A673 (cell line): ENCODE measurements around the gene APOBEC2. TPM values are rescaled to one million over a fixed set of nuclear protein-coding genes. Genes with fewer than 3 reads are reported as not detected.

Experiments
- BruUV-seq: library from RNA; stranded (reverse); fragments of 400-500 nt; replicated peaks from 2 replicates; lab custom pipeline; 2021; lab: Mats Ljungman, UMichigan
- CTCF ChIA-PET: fragments of 300-600 bp; sonication (Branson Sonifier 250); formaldehyde crosslinking; loops from one replicate; lab custom pipeline; 2022; ENCODE audit warnings: antibody characterized with exemption; lab: Charles Lee
- POLR2A ChIA-PET: fragments of 300-600 bp; sonication (Branson Sonifier 250); formaldehyde crosslinking; loops from one replicate; lab custom pipeline; 2022; ENCODE audit warnings: antibody characterized with exemption; ENCODE audit not compliant: low non-redundant PET; lab: Charles Lee
- DNase-seq: peaks from one replicate; pipeline ENCODE4 v3.0.0-alpha.2; 2015; ENCODE audit warnings: low spot score
- H3K27ac ChIP-seq: fragments of 200-600 bp; sonication (generic); 2 replicates; pipeline ENCODE4 v1.5.1; 2016; ENCODE audit warnings: mixed run types, low read depth, mild to moderate bottlenecking, mixed read lengths, antibody characterized with exemption, low read length; ENCODE audit not compliant: poor library complexity, severe bottlenecking
- H3K27me3 ChIP-seq: fragments of 200-600 bp; sonication (generic); replicated peaks from 2 replicates; pipeline ENCODE4 v1.6.1; 2017; ENCODE audit warnings: mixed run types, low read depth, mild to moderate bottlenecking, mixed read lengths, antibody characterized with exemption, low read length; ENCODE audit not compliant: insufficient read depth, poor library complexity
- H3K36me3 ChIP-seq: fragments of 200-600 bp; sonication (generic); 2 replicates; pipeline ENCODE4 v1.6.1; 2016; ENCODE audit warnings: mixed run types, mild to moderate bottlenecking, mixed read lengths, antibody characterized with exemption, low read length; ENCODE audit not compliant: insufficient read depth, poor library complexity, severe bottlenecking
- H3K4me1 ChIP-seq: fragments of 200-600 bp; sonication (generic); 2 replicates; pipeline ENCODE4 v1.6.1; 2017; ENCODE audit warnings: mixed run types, mild to moderate bottlenecking, mixed read lengths, antibody characterized with exemption, low read length; ENCODE audit not compliant: insufficient read depth, poor library complexity, severe bottlenecking
- H3K4me3 ChIP-seq: fragments of 200-600 bp; sonication (generic); 2 replicates; pipeline ENCODE4 v1.5.1; 2016; ENCODE audit warnings: low read depth, mixed run types, mild to moderate bottlenecking, mixed read lengths, low read length; ENCODE audit not compliant: poor library complexity, severe bottlenecking
- H3K9me3 ChIP-seq: fragments of 200-600 bp; sonication (generic); 2 replicates; pipeline ENCODE4 v1.6.1; 2016; ENCODE audit warnings: mixed run types, low read depth, mild to moderate bottlenecking, mixed read lengths, antibody characterized with exemption, low read length; ENCODE audit not compliant: poor library complexity, severe bottlenecking
- CTCF ChIP-seq: fragments of 300-800, 200-600 bp; sonication (generic); conservative IDR thresholded peaks from 2 replicates; pipeline ENCODE4 v1.5.1; 2017; ENCODE audit warnings: low read depth, mild to moderate bottlenecking, antibody characterized with exemption, low read length, moderate library complexity, mixed read lengths
- EZH2 ChIP-seq: fragments of 200-600 bp; sonication (generic); IDR thresholded peaks from 2 replicates; pipeline ENCODE4 v1.6.1; 2017; ENCODE audit warnings: borderline replicate concordance, low read depth, mild to moderate bottlenecking, mixed read lengths, antibody characterized with exemption, low read length; ENCODE audit not compliant: poor library complexity, severe bottlenecking
- intact Hi-C: fragments of 100-400 bp; cut with micrococcal nuclease; formaldehyde crosslinking; loops from one replicate; pipeline ENCODE4 v1.10.0; 2022; ENCODE audit not compliant: unreplicated experiment
- total RNA-seq: library from RNA; stranded (reverse); gene quantifications from 2 replicates; pipeline ENCODE4 v1.2.3, GENCODE V29; 2021

The APOBEC2 gene
- total RNA-seq, 1 experiment from 2014 or later: not detected

GRCh38 chr6:41039060-41039998 is 13.7 kb upstream of the APOBEC2 start, which contains the start of gene UNC5CL:
Gene UNC5CL (minus strand): TSS chr6:41039221. CDS start chr6:41035074, 4,147 bp downstream.
- Histone ChIP-seq H3K27me3 (no peaks in the 10 kb centered on the region), H3K4me1 (no peaks in the 10 kb centered on the region), H3K4me3 (no peak within 1 kb of the TSS), H3K36me3 (no peaks in the 10 kb centered on the region), H3K27ac (no peak within 1 kb of the TSS), H3K9me3 (no peaks in the 10 kb centered on the region)
- DNase-seq: peak; percentile 48
- ChIA-PET CTCF (no interaction called here), POLR2A (interaction anchor here (0.6 kb wide), 1 partner anchor 17 kb away, joined by 5 read pairs; no protein-coding TSS in a partner anchor)
- peak; percentile 93 for TF ChIP-seq CTCF
- no peak for TF ChIP-seq EZH2
- no TSS peak for BruUV-seq
- intact Hi-C loops: loop anchor here (5.0 kb wide), 1 partner anchor 1057 kb away; no protein-coding TSS in a partner anchor

GRCh38 chr6:41040101-41040939 is 12.7 kb upstream of the APOBEC2 start:
- TF ChIP-seq CTCF (no peak), EZH2 (no peak)
- POLR2A ChIA-PET: interaction anchor here (0.6 kb wide), 1 partner anchor 237 kb away, joined by 3 read pairs; no protein-coding TSS in a partner anchor
- DNase-seq: no peak

GRCh38 chr6:41040940-41041536 is 12.0 kb upstream of the APOBEC2 start:
- intact Hi-C loops: no loop called here
- Histone ChIP-seq H3K9me3 (no peaks in the 10 kb centered on the region), H3K27me3 (no peaks in the 10 kb centered on the region), H3K36me3 (no peaks in the 10 kb centered on the region), H3K4me3 (no peak overlapping the region), H3K4me1 (no peaks in the 10 kb centered on the region), H3K27ac (no peak overlapping the region)
- ChIA-PET CTCF (no interaction called here), POLR2A (no interaction called here)
- no peak for DNase-seq
- no TSS peak for BruUV-seq
- no peak for TF ChIP-seq EZH2
- TF ChIP-seq CTCF: no peak

More at GRCh38 chr6:41040101-41040939, 12.7 kb upstream of the APOBEC2 start:
- Histone ChIP-seq H3K27ac (no peak overlapping the region), H3K9me3 (no peaks in the 10 kb centered on the region), H3K36me3 (no peaks in the 10 kb centered on the region), H3K27me3 (no peaks in the 10 kb centered on the region), H3K4me1 (no peaks in the 10 kb centered on the region), H3K4me3 (no peak overlapping the region)
- CTCF ChIA-PET: no interaction called here
- intact Hi-C loops: no loop called here
- no TSS peak for BruUV-seq
